ENCODE results near the gene ENHO. TPM values are rescaled to one million over a fixed set of nuclear protein-coding genes. Genes with fewer than 3 reads are reported as not detected.
A peak's percentile ranks its signal among the peaks of the same experiment; 100 is the strongest.

The ENHO gene
- total RNA-seq, 1 donor, result not detected

- peak; percentile 73 for TF ChIP-seq CTCF (IDR thresholded peaks at IDR 0.05; ENCODE audit: insufficient read depth, low read depth, low read length)
- H3K4me3 ChIP-seq (ENCODE audit: low read depth, low read length), result no peak overlapping the region
- DNase-seq (ENCODE audit: low read depth), result peak; percentile 62
These were observed 24.3 kb upstream of the ENHO start for GRCh38 chr9:34546834-34547827.

- DNase-seq (ENCODE audit: low read depth), result no peak
- no peak for TF ChIP-seq CTCF (IDR thresholded peaks at IDR 0.05; ENCODE audit: insufficient read depth, low read depth, low read length)
- no peak overlapping the region for H3K4me3 ChIP-seq (ENCODE audit: low read depth, low read length)
These were observed 23.5 kb upstream of the ENHO start for GRCh38 chr9:34546102-34546833.

GRCh38 chr9:34545497-34545896 is 22.7 kb upstream of the ENHO start:
- H3K4me3 ChIP-seq (ENCODE audit: low read depth, low read length), result no peak overlapping the region
- TF ChIP-seq CTCF (IDR thresholded peaks at IDR 0.05; ENCODE audit: insufficient read depth, low read depth, low read length), result no peak
- DNase-seq (ENCODE audit: low read depth), result no peak

GRCh38 chr9:34544035-34544434 is 21.2 kb upstream of the ENHO start:
- DNase-seq (ENCODE audit: low read depth), result no peak
- no peak overlapping the region for H3K4me3 ChIP-seq (ENCODE audit: low read depth, low read length)
- TF ChIP-seq CTCF (IDR thresholded peaks at IDR 0.05; ENCODE audit: insufficient read depth, low read depth, low read length), result no peak

- no peak overlapping the region for H3K4me3 ChIP-seq (ENCODE audit: low read depth, low read length)
These were observed 18.8 kb upstream of the ENHO start for GRCh38 chr9:34541540-34541939.

GRCh38 chr9:34540827-34541226 is 18.0 kb upstream of the ENHO start:
- H3K4me3 ChIP-seq (ENCODE audit: low read depth, low read length), result no peak overlapping the region
- no peak for TF ChIP-seq CTCF (IDR thresholded peaks at IDR 0.05; ENCODE audit: insufficient read depth, low read depth, low read length)
- peak; percentile 23 for DNase-seq (ENCODE audit: low read depth)

More at GRCh38 chr9:34541540-34541939, 18.8 kb upstream of the ENHO start:
- TF ChIP-seq CTCF (IDR thresholded peaks at IDR 0.05; ENCODE audit: insufficient read depth, low read depth, low read length), result no peak
- DNase-seq (ENCODE audit: low read depth), result no peak
